Lower leg skin (tissue), 3 donors: ENCODE results near the gene NEAT1.

Source experiments
- POLR2A ChIP-seq, 2 donors: fragments of 450-650 bp; IDR thresholded peaks; one replicate each; pipeline ENCODE4 v1.6.1; 2016 to 2017; ENCODE audit warnings: antibody characterized with exemption in 2 of 2, mild to moderate bottlenecking in 1 of 2, moderate library complexity in 1 of 2
- TF ChIP-seq, protein P1 (sequence below), 3 donors: fragments of 450-650 bp; IDR thresholded peaks; one replicate each; pipeline ENCODE4 v1.5.1; 2016; ENCODE audit warnings: antibody characterized with exemption in 3 of 3, mild to moderate bottlenecking in 3 of 3, moderate library complexity in 2 of 3

GRCh38 chr11:65471447-65471891, 48.9 kb downstream of the NEAT1 start:
- TF ChIP-seq, protein P1, sequence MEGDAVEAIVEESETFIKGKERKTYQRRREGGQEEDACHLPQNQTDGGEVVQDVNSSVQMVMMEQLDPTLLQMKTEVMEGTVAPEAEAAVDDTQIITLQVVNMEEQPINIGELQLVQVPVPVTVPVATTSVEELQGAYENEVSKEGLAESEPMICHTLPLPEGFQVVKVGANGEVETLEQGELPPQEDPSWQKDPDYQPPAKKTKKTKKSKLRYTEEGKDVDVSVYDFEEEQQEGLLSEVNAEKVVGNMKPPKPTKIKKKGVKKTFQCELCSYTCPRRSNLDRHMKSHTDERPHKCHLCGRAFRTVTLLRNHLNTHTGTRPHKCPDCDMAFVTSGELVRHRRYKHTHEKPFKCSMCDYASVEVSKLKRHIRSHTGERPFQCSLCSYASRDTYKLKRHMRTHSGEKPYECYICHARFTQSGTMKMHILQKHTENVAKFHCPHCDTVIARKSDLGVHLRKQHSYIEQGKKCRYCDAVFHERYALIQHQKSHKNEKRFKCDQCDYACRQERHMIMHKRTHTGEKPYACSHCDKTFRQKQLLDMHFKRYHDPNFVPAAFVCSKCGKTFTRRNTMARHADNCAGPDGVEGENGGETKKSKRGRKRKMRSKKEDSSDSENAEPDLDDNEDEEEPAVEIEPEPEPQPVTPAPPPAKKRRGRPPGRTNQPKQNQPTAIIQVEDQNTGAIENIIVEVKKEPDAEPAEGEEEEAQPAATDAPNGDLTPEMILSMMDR (IDR thresholded peaks at IDR 0.05): no peak
- TF ChIP-seq POLR2A (IDR thresholded peaks at IDR 0.05): no peak
